Loucy (cell line): ENCODE measurements around the gene KPNA1.

Experiments
- H2AFZ ChIP-seq: fragments of 200-600 bp; sonication (generic); 2 replicates; pipeline ENCODE4 v1.6.0; 2016; ENCODE audit warnings: antibody characterized with exemption, mild to moderate bottlenecking, low read length, moderate library complexity
- H3F3A ChIP-seq: fragments of 200-600 bp; 2 replicates; pipeline ENCODE4 v1.6.0; 2016; ENCODE audit warnings: antibody characterized with exemption, low read depth, mild to moderate bottlenecking
- H3K27me3 ChIP-seq: fragments of 200-600 bp; sonication (generic); 2 replicates; pipeline ENCODE4 v1.6.1; 2014; ENCODE audit warnings: low read length, mild to moderate bottlenecking; ENCODE audit not compliant: insufficient read depth, poor library complexity, severe bottlenecking
- H3K36me3 ChIP-seq: fragments of 200-600 bp; sonication (generic); 2 replicates; pipeline ENCODE4 v1.6.1; 2016; ENCODE audit warnings: low read length; ENCODE audit not compliant: insufficient read depth
- H3K4me1 ChIP-seq: fragments of 200-600 bp; sonication (generic); 2 replicates; pipeline ENCODE4 v1.5.1; 2014; ENCODE audit warnings: low read length, mild to moderate bottlenecking; ENCODE audit not compliant: insufficient read depth, poor library complexity, severe bottlenecking
- H3K4me2 ChIP-seq: fragments of 200-600 bp; sonication (generic); 2 replicates; pipeline ENCODE4 v1.6.0; 2014; ENCODE audit warnings: antibody characterized with exemption, low read length, low read depth, mild to moderate bottlenecking; ENCODE audit not compliant: poor library complexity, severe bottlenecking
- H3K4me3 ChIP-seq: fragments of 200-600 bp; sonication (generic); 2 replicates; pipeline ENCODE4 v1.5.1; 2014; ENCODE audit warnings: low read length, mild to moderate bottlenecking, mixed read lengths; ENCODE audit not compliant: poor library complexity, severe bottlenecking
- H3K79me2 ChIP-seq: fragments of 200-600 bp; sonication (generic); 2 replicates; pipeline ENCODE4 v1.6.1; 2014; ENCODE audit warnings: low read length; ENCODE audit not compliant: insufficient read depth
- H3K9ac ChIP-seq: fragments of 200-600 bp; sonication (generic); 2 replicates; pipeline ENCODE4 v1.6.0; 2014; ENCODE audit warnings: mild to moderate bottlenecking, low read depth, low read length, moderate library complexity; ENCODE audit not compliant: poor library complexity, severe bottlenecking
- H3K9me2 ChIP-seq: fragments of 200-600 bp; sonication (generic); replicated peaks from 2 replicates; pipeline ENCODE4 v1.6.1; 2016; ENCODE audit warnings: low read depth, low read length, mixed read lengths
- H3K9me3 ChIP-seq: fragments of 200-600 bp; sonication (generic); 2 replicates; pipeline ENCODE4 v1.6.1; 2014; ENCODE audit warnings: mild to moderate bottlenecking, antibody characterized with exemption, low read length, low read depth; ENCODE audit not compliant: insufficient read depth
- H4K20me1 ChIP-seq: fragments of 200-600 bp; sonication (generic); 2 replicates; pipeline ENCODE4 v1.6.0; 2014; ENCODE audit warnings: antibody characterized with exemption, low read length, mild to moderate bottlenecking; ENCODE audit not compliant: insufficient read depth, poor library complexity, severe bottlenecking
- EZH2phosphoT487 ChIP-seq: fragments of 200-600 bp; IDR thresholded peaks from 2 replicates; pipeline ENCODE4 v1.6.1; 2018; ENCODE audit warnings: antibody characterized with exemption, mild to moderate bottlenecking, moderate library complexity, borderline replicate concordance
- TF ChIP-seq, protein P1 (sequence below): fragments of 200-600 bp; sonication (generic); conservative IDR thresholded peaks from 2 replicates; pipeline ENCODE4 v1.5.1; 2014; ENCODE audit warnings: mild to moderate bottlenecking, antibody characterized with exemption, low read length

Gene KPNA1

DNA sequence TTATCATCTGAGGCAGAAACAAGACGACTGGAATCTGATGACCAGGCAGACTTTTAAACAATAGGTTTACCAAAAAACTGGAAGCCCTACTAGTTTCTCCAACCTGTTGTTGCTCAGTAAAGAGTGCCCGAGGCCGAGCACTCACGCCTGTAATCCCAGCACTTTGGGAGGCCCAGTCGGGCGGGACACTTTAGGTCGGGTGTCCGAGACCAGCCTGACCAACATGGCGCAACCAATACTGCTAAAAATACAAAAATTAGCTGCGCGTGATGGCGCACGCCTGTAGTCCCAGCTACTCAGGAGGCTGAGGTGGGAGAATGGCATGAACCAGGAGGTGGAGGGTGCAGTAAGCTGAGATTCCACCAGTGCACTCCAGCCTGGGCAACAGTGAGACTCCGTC lies 97.8 kb downstream of the KPNA1 start:
- peaks cover 28% of the 10 kb centered on the region for H3K79me2 ChIP-seq

DNA sequence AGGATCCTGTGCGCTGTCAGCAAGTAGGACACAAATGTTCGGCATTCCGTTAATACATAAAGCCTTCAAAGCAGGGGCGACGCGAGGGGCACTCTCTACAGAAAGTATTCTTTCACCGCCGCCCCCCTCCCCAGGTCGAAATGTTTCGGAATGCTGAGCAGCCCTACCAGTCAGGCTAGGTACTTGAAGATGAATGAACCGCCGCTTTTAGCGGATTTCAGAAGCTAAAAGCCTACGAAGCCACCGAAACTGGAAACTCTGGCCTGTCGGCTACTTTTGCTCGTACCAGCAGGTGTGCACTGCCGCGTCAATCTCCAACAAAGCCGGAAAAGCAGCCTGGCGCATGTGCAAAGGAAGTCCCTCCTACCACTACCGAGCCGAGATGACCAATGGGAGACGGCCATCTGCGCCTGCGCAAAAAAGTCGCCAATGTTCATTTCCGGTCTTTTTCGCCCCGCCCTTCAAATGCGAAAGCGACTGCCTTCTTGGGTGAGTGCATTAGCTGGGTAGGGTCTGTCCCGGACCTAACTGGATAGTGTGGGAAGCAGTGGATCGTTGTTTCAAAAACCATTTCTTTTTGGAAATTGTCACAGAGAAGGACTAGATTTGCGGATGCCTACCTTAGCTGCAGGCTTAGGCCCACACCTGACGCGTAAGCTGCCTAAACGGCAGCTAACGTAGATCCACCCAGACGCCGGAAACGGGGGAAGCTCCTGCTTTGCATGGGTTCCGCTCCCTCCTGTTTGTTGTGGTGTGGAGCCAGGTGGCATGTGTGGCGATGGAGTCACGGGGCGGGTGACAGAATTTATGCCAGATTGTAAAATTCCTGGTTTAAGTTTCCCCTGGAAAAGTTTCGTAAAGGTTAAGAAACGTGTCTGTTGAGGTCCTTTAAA lies 98.7 kb downstream of the KPNA1 start, which contains the start of gene WDR5B:
TSS of gene WDR5B (minus strand) at position 301 of the 893 bp plus-strand sequence. CDS start 534 bp downstream, outside the sequence.
- Histone ChIP-seq H3F3A (peaks cover 4% of the 10 kb centered on the region; the same call in 1 of the 2 replicates), H3K9me3 (no peaks in the 10 kb centered on the region), H4K20me1 (peaks cover 3% of the 10 kb centered on the region), H3K9ac (peak within 1 kb of the TSS; percentile 89), H3K4me2 (peak within 1 kb of the TSS; percentile 85), H3K4me1 (peaks cover 23% of the 10 kb centered on the region), H2AFZ (peak within 1 kb of the TSS; percentile 81), H3K79me2 (peaks cover 28% of the 10 kb centered on the region), H3K9me2 (no peaks in the 10 kb centered on the region), H3K36me3 (peaks cover 16% of the 10 kb centered on the region; the same call in 1 of the 2 replicates), H3K4me3 (peak within 1 kb of the TSS; percentile 85), H3K27me3 (no peaks in the 10 kb centered on the region)
- TF ChIP-seq, protein P1, sequence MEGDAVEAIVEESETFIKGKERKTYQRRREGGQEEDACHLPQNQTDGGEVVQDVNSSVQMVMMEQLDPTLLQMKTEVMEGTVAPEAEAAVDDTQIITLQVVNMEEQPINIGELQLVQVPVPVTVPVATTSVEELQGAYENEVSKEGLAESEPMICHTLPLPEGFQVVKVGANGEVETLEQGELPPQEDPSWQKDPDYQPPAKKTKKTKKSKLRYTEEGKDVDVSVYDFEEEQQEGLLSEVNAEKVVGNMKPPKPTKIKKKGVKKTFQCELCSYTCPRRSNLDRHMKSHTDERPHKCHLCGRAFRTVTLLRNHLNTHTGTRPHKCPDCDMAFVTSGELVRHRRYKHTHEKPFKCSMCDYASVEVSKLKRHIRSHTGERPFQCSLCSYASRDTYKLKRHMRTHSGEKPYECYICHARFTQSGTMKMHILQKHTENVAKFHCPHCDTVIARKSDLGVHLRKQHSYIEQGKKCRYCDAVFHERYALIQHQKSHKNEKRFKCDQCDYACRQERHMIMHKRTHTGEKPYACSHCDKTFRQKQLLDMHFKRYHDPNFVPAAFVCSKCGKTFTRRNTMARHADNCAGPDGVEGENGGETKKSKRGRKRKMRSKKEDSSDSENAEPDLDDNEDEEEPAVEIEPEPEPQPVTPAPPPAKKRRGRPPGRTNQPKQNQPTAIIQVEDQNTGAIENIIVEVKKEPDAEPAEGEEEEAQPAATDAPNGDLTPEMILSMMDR, result no peak; the same call in 1 of the 2 replicates
- TF ChIP-seq EZH2phosphoT487, result no peak

More for the DNA sequence above, 97.8 kb downstream of the KPNA1 start:
- H4K20me1 ChIP-seq, result peaks cover 3% of the 10 kb centered on the region
- H3K4me2 ChIP-seq, result peak overlapping the region; percentile 85
- peak overlapping the region; percentile 89 for H3K9ac ChIP-seq
- peaks cover 23% of the 10 kb centered on the region for H3K4me1 ChIP-seq
- H3F3A ChIP-seq, result peaks cover 4% of the 10 kb centered on the region; the same call in 1 of the 2 replicates
- peaks cover 7% of the 10 kb centered on the region; the same call in 1 of the 2 replicates for H3K36me3 ChIP-seq
- H3K4me3 ChIP-seq, result peak overlapping the region; percentile 85
- no peaks in the 10 kb centered on the region for H3K9me2 ChIP-seq
- no peaks in the 10 kb centered on the region for H3K27me3 ChIP-seq
- no peak overlapping the region for H2AFZ ChIP-seq
- TF ChIP-seq EZH2phosphoT487, result no peak
- TF ChIP-seq, protein P1, result no peak
- H3K9me3 ChIP-seq, result no peaks in the 10 kb centered on the region

- peak overlapping the region; percentile 83 for H3K4me2 ChIP-seq
- H3K79me2 ChIP-seq, result peaks cover 28% of the 10 kb centered on the region
- H3K27me3 ChIP-seq, result no peaks in the 10 kb centered on the region
- H3K36me3 ChIP-seq, result peaks cover 23% of the 10 kb centered on the region; the same call in 1 of the 2 replicates
- TF ChIP-seq EZH2phosphoT487, result no peak
- TF ChIP-seq, protein P1, result no peak
- H4K20me1 ChIP-seq, result peaks cover 3% of the 10 kb centered on the region
- peaks cover 4% of the 10 kb centered on the region; the same call in 1 of the 2 replicates for H3F3A ChIP-seq
- no peaks in the 10 kb centered on the region for H3K9me3 ChIP-seq
- no peaks in the 10 kb centered on the region for H3K9me2 ChIP-seq
- H3K4me1 ChIP-seq, result peaks cover 23% of the 10 kb centered on the region
- H3K4me3 ChIP-seq, result peak overlapping the region; percentile 85
- peak overlapping the region; percentile 81 for H2AFZ ChIP-seq
- H3K9ac ChIP-seq, result peak overlapping the region; percentile 89
These were observed 99.5 kb downstream of the KPNA1 start for GRCh38 chr3:122415104-122415744.
